Testis (tissue), 3 donors: ENCODE data around the gene ANGPT4. TPM values are rescaled to one million over a fixed set of nuclear protein-coding genes. Genes with fewer than 3 reads are reported as not detected.

ENCODE experiments used
- DNase-seq: peaks from one replicate; pipeline ENCODE4 v3.0.0-alpha.2; 2019
- H3K27ac ChIP-seq, 2 donors: fragments of 200-600 bp; sonication (generic); one replicate each; pipeline ENCODE4 v1.5.1; 2019
- H3K27me3 ChIP-seq: fragments of 200-600 bp; sonication (generic); one replicate; pipeline ENCODE4 v1.5.1; 2019
- H3K36me3 ChIP-seq: fragments of 200-600 bp; sonication (generic); one replicate; pipeline ENCODE4 v1.5.1; 2017; ENCODE audit warnings: low read depth; ENCODE audit errors: missing control alignments
- H3K4me1 ChIP-seq: fragments of 200-600 bp; sonication (generic); one replicate; pipeline ENCODE4 v1.5.1; 2019
- H3K4me3 ChIP-seq, 2 donors: fragments of 200-600 bp; sonication (generic); one replicate each; pipeline ENCODE4 v1.5.1; 2017 to 2019
- H3K9me3 ChIP-seq: fragments of 200-600 bp; sonication (generic); one replicate; pipeline ENCODE4 v1.5.1; 2017
- CTCF ChIP-seq, 3 experiments: fragments of 450-650 bp in 2 of 3; fragments of 200-600 bp in 1 of 3; sonication (generic) in 1 of 3; IDR thresholded peaks; one replicate each; pipeline ENCODE4 v1.5.1; 2016 to 2019; ENCODE audit warnings: antibody characterized with exemption in 3 of 3, mild to moderate bottlenecking in 2 of 3, moderate library complexity in 1 of 3
- POLR2A ChIP-seq: fragments of 450-650 bp; IDR thresholded peaks from one replicate; pipeline ENCODE4 v1.6.1; 2017; ENCODE audit warnings: antibody characterized with exemption, mild to moderate bottlenecking, moderate library complexity
- WGBS, 2 donors: methylation state at CpG; one replicate each; pipeline ENCODE4 v1.1.5; 2018; 5-methylcytosine and 5-hydroxymethylcytosine counted together
- intact Hi-C: fragments of 100-400 bp; cut with DNase I; formaldehyde crosslinking; loops from one replicate; pipeline ENCODE4 v1.15.1; 2023; ENCODE audit warnings: low total_unique reads
- polyA plus RNA-seq: library from polyadenylated mRNA; stranded (reverse); fragments of 350-450 nt; fragmentation: Illumina TruSeq; extraction: RNeasy Lipid Tissue Mini Kit (QIAGEN cat#74804); gene quantifications from one replicate; pipeline ENCODE4 v1.2.3, GENCODE V29; 2014; ENCODE audit warnings: low read depth, low replicate concordance; ENCODE audit not compliant: insufficient read depth
- total RNA-seq, 2 donors: library from RNA; depleted of rRNA; stranded (reverse); fragments of >200 nt; gene quantifications; one replicate each; pipeline ENCODE4 v1.2.3, GENCODE V29; 2016

Gene ANGPT4
- total and polyA plus RNA-seq, 3 donors from 2014 or later = 0.56 to 1.2 (median 0.79) TPM

GRCh38 chr20:939606-940005 lies 23.5 kb upstream of the ANGPT4 start:
- TF ChIP-seq POLR2A (no peak), CTCF (IDR thresholded peaks at IDR 0.05) (no peak)
- WGBS, 2 donors = 86 to 95% methylated on average over 4 to 5 of the region's 5 CpGs
- DNase-seq = no peak
- Histone ChIP-seq H3K27ac (no peak overlapping the region), H3K9me3 (no peaks in the 10 kb centered on the region), H3K4me3 (no peak overlapping the region), H3K36me3 (no peaks in the 10 kb centered on the region), H3K27me3 (no peaks in the 10 kb centered on the region), H3K4me1 (no peaks in the 10 kb centered on the region)
- intact Hi-C loops = no loop called here

GRCh38 chr20:934186-934840 lies 18.2 kb upstream of the ANGPT4 start:
- H3K36me3 ChIP-seq = no peaks in the 10 kb centered on the region
- intact Hi-C loops = no loop called here
- no peaks in the 10 kb centered on the region for H3K27me3 ChIP-seq
- no peak for DNase-seq
- no peak overlapping the region for H3K27ac ChIP-seq
- no peaks in the 10 kb centered on the region for H3K9me3 ChIP-seq
- no peak for TF ChIP-seq POLR2A
- no peak for TF ChIP-seq CTCF (IDR thresholded peaks at IDR 0.05)
- no peaks in the 10 kb centered on the region for H3K4me1 ChIP-seq
- no peak overlapping the region for H3K4me3 ChIP-seq
- 74 to 78% methylated on average over 9 of the region's 9 CpGs for WGBS, 2 donors

- Histone ChIP-seq H3K9me3 (no peaks in the 10 kb centered on the region), H3K27me3 (no peaks in the 10 kb centered on the region), H3K4me1 (no peaks in the 10 kb centered on the region), H3K36me3 (no peaks in the 10 kb centered on the region), H3K27ac (no peak overlapping the region), H3K4me3 (no peak overlapping the region)
- intact Hi-C loops = no loop called here
- WGBS, 2 donors = 60 to 62% methylated on average over 2 of the region's 2 CpGs
- TF ChIP-seq CTCF (IDR thresholded peaks at IDR 0.05) = no peak
- TF ChIP-seq POLR2A = no peak
- DNase-seq = no peak
These were observed 16.9 kb upstream of the ANGPT4 start for GRCh38 chr20:933029-933428.

- no peak for TF ChIP-seq POLR2A
- TF ChIP-seq CTCF (IDR thresholded peaks at IDR 0.05) = no peak
- intact Hi-C loops = no loop called here
- WGBS, 2 donors = 31 to 46% methylated on average over 1 of the region's 1 CpG
- no peak overlapping the region for H3K27ac ChIP-seq
- H3K36me3 ChIP-seq = no peaks in the 10 kb centered on the region
- no peak overlapping the region for H3K4me3 ChIP-seq
- H3K9me3 ChIP-seq = no peaks in the 10 kb centered on the region
- no peak for DNase-seq
- no peaks in the 10 kb centered on the region for H3K4me1 ChIP-seq
- H3K27me3 ChIP-seq = no peaks in the 10 kb centered on the region
These were observed 15.3 kb upstream of the ANGPT4 start for GRCh38 chr20:931401-931800.

- H3K27ac ChIP-seq = no peak overlapping the region
- intact Hi-C loops = no loop called here
- no peaks in the 10 kb centered on the region for H3K36me3 ChIP-seq
- no peaks in the 10 kb centered on the region for H3K27me3 ChIP-seq
- no peaks in the 10 kb centered on the region for H3K4me1 ChIP-seq
- no peak for DNase-seq
- no peaks in the 10 kb centered on the region for H3K9me3 ChIP-seq
- no peak for TF ChIP-seq POLR2A
- no peak for TF ChIP-seq CTCF (IDR thresholded peaks at IDR 0.05)
- 70 to 71% methylated on average over 6 of the region's 6 CpGs for WGBS, 2 donors
- H3K4me3 ChIP-seq = no peak overlapping the region
These were observed 10.5 kb upstream of the ANGPT4 start for GRCh38 chr20:926670-927069.
